H4 (cell line): Measurements from ENCODE around the gene NPY1R. TPM values are rescaled to one million over a fixed set of nuclear protein-coding genes. Genes with fewer than 3 reads are reported as not detected.

Source experiments
- DNase-seq: peaks from one replicate; pipeline ENCODE4 v3.0.0-alpha.2; 2015; ENCODE audit warnings: low spot score
- total RNA-seq: library from RNA; depleted of rRNA; stranded (reverse); fragments of >200 nt; shearing (Covaris generic); gene quantifications from 2 replicates; pipeline ENCODE4 v1.2.3, GENCODE V29; 2014; rRNA removed

NPY1R gene
- total RNA-seq, 1 experiment from 2014 or later: 2.0 TPM

GRCh38 chr4:163279713-163280112 lies 52.7 kb downstream of the NPY1R start:
- DNase-seq: no peak

- DNase-seq: no peak
Observed at GRCh38 chr4:163274861-163275260, 57.5 kb downstream of the NPY1R start.

Other genes starting within 250 kb of the NPY1R start
- 6.1 and 7.7 TPM in 2 replicates for gene NAF1, start 165.7 kb downstream of the NPY1R start, total RNA-seq
- not detected in 2 replicates for gene NPY5R, start 11.3 kb upstream of the NPY1R start, total RNA-seq
- gene TKTL2, start 141.2 kb upstream of the NPY1R start, total RNA-seq: not detected in 2 replicates
- gene TMA16, start 162.1 kb upstream of the NPY1R start, total RNA-seq: 42.3 and 48.9 TPM in 2 replicates